NT2/D1 (cell line): Measurements from ENCODE around the gene MAPK10.

Experiments used
- DNase-seq: peaks from one replicate; pipeline ENCODE4 v3.0.0-alpha.2; 2011; ENCODE audit warnings: low read depth, low spot score
- H3K27me3 ChIP-seq: 2 replicates; pipeline ENCODE4 v1.6.0; 2011; ENCODE audit warnings: mild to moderate bottlenecking; ENCODE audit not compliant: insufficient read length, insufficient read depth
- H3K36me3 ChIP-seq: 2 replicates; pipeline ENCODE4 v1.6.1; 2011; ENCODE audit warnings: mild to moderate bottlenecking, low read length, mixed read lengths; ENCODE audit not compliant: insufficient read depth, insufficient read length
- H3K4me1 ChIP-seq: 2 replicates; pipeline ENCODE4 v1.5.1; 2011; ENCODE audit not compliant: insufficient read depth, insufficient read length
- H3K4me3 ChIP-seq: 2 replicates; pipeline ENCODE4 v1.5.1; 2011; ENCODE audit warnings: low read depth; ENCODE audit not compliant: insufficient read length
- H3K9ac ChIP-seq: 2 replicates; pipeline ENCODE4 v1.6.0; 2011; ENCODE audit warnings: low read depth; ENCODE audit not compliant: insufficient read length
- H3K9me3 ChIP-seq: 2 replicates; pipeline ENCODE4 v1.5.1; 2011; ENCODE audit warnings: mild to moderate bottlenecking, low read length; ENCODE audit not compliant: insufficient read depth
- SUZ12 ChIP-seq: IDR thresholded peaks from 2 replicates; pipeline ENCODE4 v1.6.1; 2011; ENCODE audit not compliant: insufficient read length, insufficient read depth; ENCODE audit errors: extremely low read depth
- YY1 ChIP-seq: IDR thresholded peaks from 2 replicates; pipeline ENCODE4 v1.6.1; 2011; ENCODE audit not compliant: insufficient read length, insufficient read depth
- ZNF274 ChIP-seq: IDR thresholded peaks from 2 replicates; pipeline ENCODE4 v1.6.1; 2011; ENCODE audit warnings: mild to moderate bottlenecking, low read depth, low read length

Gene MAPK10

DNA sequence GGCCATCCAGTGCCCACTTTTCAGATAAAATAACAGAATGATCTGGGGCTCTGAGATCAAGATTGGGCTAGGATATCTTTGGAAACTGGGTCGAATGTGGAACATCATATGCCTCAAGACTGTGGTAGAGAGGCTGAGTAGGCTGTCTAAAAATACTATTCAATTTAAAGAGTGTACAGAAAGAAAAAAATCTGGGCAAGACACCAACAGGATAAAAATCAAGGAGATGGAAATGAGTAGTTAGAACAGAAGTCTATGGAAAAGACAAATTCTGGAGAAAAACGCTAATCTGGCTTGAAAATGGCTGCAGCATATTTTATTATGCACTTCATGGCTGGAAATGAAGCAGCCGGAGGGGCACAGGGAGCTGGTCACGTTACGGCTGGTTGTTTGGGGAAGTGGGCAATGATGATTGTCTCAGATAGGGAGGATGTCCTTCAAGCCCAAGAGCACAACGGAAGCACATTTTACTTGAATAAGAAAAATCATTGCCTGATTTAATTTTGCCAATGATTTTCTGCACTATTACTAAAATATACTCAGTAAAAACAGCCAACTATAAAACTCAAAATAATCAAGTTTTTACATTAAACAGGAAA lies 27.1 kb upstream of the MAPK10 start:
- Histone ChIP-seq H3K9me3 (no peaks in the 10 kb centered on the region), H3K4me1 (no peaks in the 10 kb centered on the region), H3K36me3 (no peaks in the 10 kb centered on the region), H3K27me3 (no peaks in the 10 kb centered on the region), H3K4me3 (no peak overlapping the region), H3K9ac (no peak overlapping the region)
- TF ChIP-seq YY1 (no peak), SUZ12 (no peak)
- DNase-seq = no peak

GRCh38 chr4:86386201-86386600 lies 26.3 kb upstream of the MAPK10 start:
- no peaks in the 10 kb centered on the region for H3K4me1 ChIP-seq
- TF ChIP-seq YY1 = no peak
- no peak for TF ChIP-seq ZNF274
- no peak for TF ChIP-seq SUZ12
- DNase-seq = no peak
- H3K9me3 ChIP-seq = no peaks in the 10 kb centered on the region
- H3K36me3 ChIP-seq = no peaks in the 10 kb centered on the region
- H3K9ac ChIP-seq = no peak overlapping the region
- no peaks in the 10 kb centered on the region for H3K27me3 ChIP-seq
- H3K4me3 ChIP-seq = no peak overlapping the region

GRCh38 chr4:86381431-86381830 lies 21.6 kb upstream of the MAPK10 start:
- Histone ChIP-seq H3K9me3 (no peaks in the 10 kb centered on the region; the same call in 1 of the 2 replicates), H3K4me1 (no peaks in the 10 kb centered on the region), H3K27me3 (no peaks in the 10 kb centered on the region), H3K36me3 (no peaks in the 10 kb centered on the region), H3K9ac (no peak overlapping the region), H3K4me3 (no peak overlapping the region)
- TF ChIP-seq YY1 (no peak), ZNF274 (no peak), SUZ12 (no peak)
- DNase-seq = no peak

GRCh38 chr4:86380181-86380724 lies 20.4 kb upstream of the MAPK10 start:
- no peaks in the 10 kb centered on the region for H3K36me3 ChIP-seq
- no peaks in the 10 kb centered on the region for H3K27me3 ChIP-seq
- no peak overlapping the region for H3K9ac ChIP-seq
- TF ChIP-seq SUZ12 = no peak
- TF ChIP-seq ZNF274 = no peak
- TF ChIP-seq YY1 = no peak
- H3K4me3 ChIP-seq = no peak overlapping the region
- no peaks in the 10 kb centered on the region; the same call in 1 of the 2 replicates for H3K9me3 ChIP-seq
- DNase-seq = no peak
- no peaks in the 10 kb centered on the region for H3K4me1 ChIP-seq

- H3K27me3 ChIP-seq = no peaks in the 10 kb centered on the region
- no peaks in the 10 kb centered on the region; the same call in 1 of the 2 replicates for H3K9me3 ChIP-seq
- H3K4me1 ChIP-seq = no peaks in the 10 kb centered on the region
- DNase-seq = no peak
- no peaks in the 10 kb centered on the region for H3K36me3 ChIP-seq
- H3K4me3 ChIP-seq = no peak overlapping the region
- TF ChIP-seq SUZ12 (no peak), ZNF274 (no peak), YY1 (no peak)
- H3K9ac ChIP-seq = no peak overlapping the region
Measured at GRCh38 chr4:86376850-86377249, 17.0 kb upstream of the MAPK10 start.

GRCh38 chr4:86368433-86368832 lies 8.6 kb upstream of the MAPK10 start:
- no peak for DNase-seq
- H3K27me3 ChIP-seq = no peaks in the 10 kb centered on the region
- H3K9ac ChIP-seq = no peak overlapping the region
- H3K4me1 ChIP-seq = no peaks in the 10 kb centered on the region
- no peak for TF ChIP-seq SUZ12
- no peak for TF ChIP-seq YY1
- no peak for TF ChIP-seq ZNF274
- H3K4me3 ChIP-seq = no peak overlapping the region
- no peaks in the 10 kb centered on the region for H3K9me3 ChIP-seq
- no peaks in the 10 kb centered on the region for H3K36me3 ChIP-seq

DNA sequence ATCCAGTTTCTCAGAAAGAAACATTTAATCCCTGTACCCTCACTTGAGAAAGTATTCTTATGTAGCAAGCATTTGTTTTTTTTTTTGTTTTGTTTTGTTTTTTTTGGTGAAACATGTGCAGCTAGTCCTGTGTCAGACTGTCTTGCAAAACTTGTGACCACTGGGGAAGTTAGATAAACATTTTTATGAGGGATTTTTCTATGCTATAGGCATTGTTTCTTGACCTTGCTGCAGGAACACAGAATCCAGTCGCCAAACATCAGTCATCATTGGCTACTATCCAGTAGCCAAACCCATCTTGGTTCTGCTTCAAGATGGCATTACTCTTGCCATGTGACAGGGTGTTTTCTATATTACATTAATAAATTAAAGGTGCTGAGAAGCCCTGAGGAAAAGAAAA lies 7.7 kb upstream of the MAPK10 start:
- TF ChIP-seq YY1 (no peak), SUZ12 (no peak), ZNF274 (no peak)
- DNase-seq = no peak
- no peaks in the 10 kb centered on the region for H3K27me3 ChIP-seq
- no peaks in the 10 kb centered on the region for H3K9me3 ChIP-seq
- no peaks in the 10 kb centered on the region for H3K4me1 ChIP-seq
- H3K4me3 ChIP-seq = no peak overlapping the region
- H3K36me3 ChIP-seq = no peaks in the 10 kb centered on the region
- H3K9ac ChIP-seq = no peak overlapping the region
